Umbilical cord (tissue), 2 donors: ENCODE data around the gene ALPL. TPM values are rescaled to one million over a fixed set of nuclear protein-coding genes. Genes with fewer than 3 reads are reported as not detected.

ENCODE experiments used
- DNase-seq: peaks from one replicate; pipeline ENCODE4 v3.0.0-alpha.2; 2015; ENCODE audit warnings: low spot score
- total RNA-seq: library from RNA; depleted of rRNA; stranded (reverse); fragments of >200 nt; gene quantifications from one replicate; pipeline ENCODE4 v1.2.3, GENCODE V29; 2014; ENCODE audit warnings: low replicate concordance; ENCODE audit not compliant: insufficient read depth

Gene ALPL
- total RNA-seq, 1 donor from 2014 or later, result not detected

GRCh38 chr1:21618561-21619374, 109.5 kb downstream of the ALPL start:
- DNase-seq, result peak; percentile 48

GRCh38 chr1:21619375-21619947, 110.2 kb downstream of the ALPL start:
- DNase-seq, result no peak

DNA sequence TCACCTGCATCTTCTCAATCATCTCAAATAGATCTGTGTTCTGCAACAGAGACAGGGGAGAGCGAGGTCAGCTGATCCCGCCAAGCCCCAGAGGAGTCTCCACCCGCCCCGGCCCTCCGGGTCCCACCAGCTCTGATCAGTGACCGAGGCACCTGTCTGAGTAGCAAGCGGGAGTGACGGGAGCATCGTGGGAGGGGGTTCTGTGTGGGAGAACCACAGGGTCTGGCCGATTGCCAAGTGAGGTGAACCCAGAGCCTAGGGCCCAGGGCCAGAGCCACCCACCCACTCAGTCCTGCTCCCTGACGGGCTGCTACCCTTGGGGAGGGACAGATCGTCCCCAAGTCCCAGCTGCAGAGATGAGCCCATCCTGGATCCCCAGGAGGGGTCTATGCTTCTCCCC, 110.8 kb downstream of the ALPL start:
- DNase-seq, result no peak

DNA sequence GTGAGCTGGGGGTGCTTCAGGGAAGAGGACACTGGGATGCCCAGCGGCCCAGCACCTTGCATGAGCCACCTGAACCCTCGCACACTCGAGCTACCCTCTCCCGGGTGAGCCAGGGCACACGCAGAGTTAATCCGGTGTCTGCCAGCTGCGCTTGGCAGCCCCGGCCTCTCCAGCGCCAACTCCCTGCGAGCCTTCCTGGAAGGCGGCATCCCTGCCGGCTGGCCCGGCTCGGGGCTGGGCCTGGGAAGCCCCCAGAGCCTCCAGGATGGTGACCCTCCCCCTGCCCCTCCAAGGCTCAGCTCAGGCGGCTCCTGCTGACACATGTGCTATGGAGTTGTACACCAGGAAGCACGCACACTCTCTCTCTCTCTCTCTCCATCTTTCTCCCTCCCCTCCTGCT, 111.3 kb downstream of the ALPL start:
- DNase-seq, result no peak

GRCh38 chr1:21621051-21621450, 111.8 kb downstream of the ALPL start:
- no peak for DNase-seq

DNA sequence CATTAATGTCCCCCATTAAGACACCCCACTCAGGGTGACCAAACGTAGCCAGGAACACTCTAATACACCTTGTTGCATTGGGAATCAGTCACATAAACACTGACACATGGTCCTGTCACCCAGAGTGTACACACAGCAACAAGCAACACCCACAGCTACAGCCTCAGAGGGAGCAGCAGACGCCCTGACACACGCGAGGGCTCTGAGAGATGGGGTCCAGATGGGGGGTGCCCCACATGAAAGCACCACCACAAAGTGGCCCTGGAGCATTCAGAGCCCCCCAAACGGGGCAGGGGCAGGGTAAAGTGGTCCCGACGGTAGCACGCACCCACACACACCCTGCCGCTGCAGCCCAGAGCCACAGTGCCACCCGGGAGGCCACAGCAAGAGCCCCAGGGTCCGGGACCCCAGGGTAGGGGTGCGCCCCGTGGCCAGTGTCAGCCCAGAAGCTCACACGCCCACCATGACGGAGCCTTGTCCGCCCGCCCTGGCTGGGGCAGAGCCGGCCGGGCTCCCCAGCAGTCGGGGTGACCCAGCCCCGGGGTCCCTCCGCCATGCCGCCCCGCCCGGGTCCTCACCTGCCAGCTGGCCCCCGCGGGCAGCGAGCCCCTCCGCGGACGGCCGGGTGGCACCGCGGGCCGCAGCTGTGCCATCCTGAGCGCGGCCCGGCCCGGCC, 112.7 kb downstream of the ALPL start:
- DNase-seq, result no peak

DNA sequence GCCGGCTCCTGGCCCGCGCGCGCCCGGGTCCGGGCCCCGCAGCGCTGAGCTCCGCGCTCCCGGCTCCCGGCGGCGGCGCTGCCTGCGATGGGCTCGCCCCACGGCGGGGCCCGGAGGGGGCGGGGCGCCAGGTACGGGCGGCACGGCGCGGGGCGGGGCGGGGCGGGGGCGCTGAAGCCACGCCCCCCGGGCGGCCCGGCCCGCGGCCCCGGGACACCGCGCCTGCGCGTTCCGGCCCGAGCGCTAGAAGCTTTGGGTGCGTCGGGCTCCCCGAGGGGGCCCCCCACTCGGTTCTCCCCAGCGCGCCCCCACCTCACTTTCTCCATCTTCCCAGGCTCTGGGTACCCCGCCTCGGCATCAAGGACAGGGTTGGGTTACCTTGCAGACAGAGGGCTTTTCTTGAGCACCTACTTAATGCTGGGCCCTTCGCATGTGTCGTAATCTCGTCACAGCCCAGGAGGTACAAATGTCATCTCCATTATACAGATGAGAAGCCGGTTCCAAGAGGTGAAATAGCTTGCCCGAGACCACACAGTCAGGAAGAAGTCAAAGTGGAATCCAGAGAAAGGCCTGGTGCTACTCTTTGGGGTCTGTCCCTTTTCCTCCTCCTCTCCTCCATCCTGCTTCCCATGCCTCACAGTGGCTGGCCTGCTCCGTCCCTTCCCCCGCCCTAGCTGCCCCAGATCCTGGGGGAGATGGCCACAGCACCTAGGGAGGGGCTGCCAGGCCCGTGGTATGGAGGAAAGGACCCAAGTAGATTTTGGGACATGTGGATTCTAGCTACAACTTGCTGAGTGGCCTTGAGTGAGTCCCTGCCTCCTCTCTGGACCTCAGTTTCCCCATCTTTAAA, 113.5 kb downstream of the ALPL start:
- DNase-seq, result no peak

DNA sequence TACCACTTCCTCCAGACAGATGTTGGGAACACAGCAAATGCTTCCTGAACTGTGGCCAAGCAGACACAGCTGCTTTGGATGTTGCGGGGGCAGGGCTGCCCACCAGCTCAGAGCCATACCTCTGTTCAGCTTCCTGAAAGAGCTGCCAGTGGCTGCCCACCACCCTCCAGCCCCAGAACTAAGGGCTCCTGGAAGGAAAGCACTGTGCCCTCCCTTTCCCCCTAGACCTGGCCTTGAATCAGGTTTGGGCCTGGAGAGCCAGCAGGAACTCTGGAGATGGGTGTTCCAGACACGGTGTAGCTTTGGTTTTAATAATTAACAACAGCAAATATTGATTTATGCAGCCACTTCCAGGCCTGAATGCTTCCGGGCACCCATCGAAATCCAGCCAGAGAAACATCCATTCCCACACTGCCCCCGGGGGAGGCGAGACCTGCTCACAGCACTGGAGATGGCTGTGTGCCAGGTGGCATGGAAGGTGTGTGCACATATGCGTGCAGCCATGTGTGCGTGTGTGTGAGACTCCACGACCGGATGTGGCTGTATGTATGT, 114.3 kb downstream of the ALPL start:
- no peak for DNase-seq

DNA sequence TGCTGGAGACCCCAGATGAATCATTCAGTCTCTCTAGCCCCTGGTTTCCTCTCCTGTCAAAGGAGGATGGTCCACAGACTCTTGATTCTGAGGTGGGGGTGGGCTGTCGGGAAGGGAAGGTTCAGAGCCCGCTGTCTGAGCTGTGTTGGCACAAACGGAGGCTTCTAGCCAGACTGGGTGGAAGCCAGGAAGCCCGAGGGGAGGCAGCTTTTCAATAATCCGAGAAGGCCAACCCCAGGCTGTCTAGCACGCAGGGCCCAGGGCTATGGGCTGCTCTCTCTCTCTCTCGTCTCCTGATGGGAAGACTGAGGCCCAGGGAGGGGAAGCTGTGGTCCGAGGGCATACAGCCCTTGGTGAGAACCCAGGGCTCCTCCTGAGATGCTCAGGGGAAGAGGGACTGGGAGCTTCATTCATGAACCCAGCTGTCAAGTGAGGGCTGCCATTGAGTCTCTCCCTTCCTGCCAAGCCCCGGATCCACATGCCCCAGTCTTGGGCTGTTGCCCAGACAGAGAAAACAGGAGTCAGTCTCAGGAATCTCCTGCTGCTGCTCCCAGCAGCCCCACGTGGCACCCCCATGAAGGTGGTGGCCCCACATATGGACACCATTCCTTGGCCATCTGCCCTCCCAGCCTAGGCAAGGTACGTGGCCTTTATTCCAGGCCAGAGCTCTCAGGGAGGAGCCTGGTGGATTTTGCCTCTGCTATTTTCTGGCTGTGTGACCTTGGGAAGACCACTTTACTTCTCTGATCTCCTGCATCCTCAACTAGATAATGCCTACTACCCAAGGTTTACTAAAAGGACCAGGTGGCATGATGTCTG, 115.6 kb downstream of the ALPL start:
- no peak for DNase-seq

DNA sequence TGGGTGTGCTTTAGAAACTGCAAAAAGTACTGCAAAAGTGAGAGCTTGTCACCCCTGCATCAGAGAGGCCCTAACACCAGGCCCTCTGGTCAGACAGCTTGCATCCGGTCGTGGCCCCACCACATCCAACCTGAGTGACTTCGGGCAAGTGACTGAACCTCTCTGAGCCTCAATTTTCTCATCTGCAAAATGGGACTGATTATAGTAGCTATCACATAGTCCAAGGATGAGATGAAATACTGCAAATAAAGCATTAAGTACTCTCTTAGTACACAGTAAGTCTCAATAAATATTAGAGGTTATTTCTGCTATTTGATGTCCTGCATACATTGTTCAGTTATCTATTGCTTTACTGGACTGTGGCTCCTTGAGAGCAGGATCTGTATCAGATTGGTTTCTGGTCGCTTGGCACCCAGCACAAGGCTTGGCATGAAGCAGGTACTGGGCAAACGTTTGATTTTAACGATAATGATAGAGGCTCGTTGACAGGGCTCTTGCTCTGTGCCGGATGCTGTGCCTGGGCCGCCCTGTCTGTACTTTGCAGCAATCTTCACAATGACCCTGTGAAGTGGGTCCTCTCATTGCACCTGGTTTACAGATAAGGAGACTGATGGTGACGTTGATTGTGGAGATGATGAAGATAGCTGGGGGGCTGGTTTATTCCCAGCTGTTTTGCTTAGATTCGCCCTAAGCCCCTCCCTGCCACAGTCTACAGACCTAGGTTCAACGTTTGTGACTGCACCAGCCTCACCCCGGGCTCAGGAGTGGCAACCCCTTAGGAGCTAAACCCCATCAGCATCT, 116.4 kb downstream of the ALPL start:
- no peak for DNase-seq

GRCh38 chr1:21626921-21627339, 117.7 kb downstream of the ALPL start:
- DNase-seq, result no peak

Other genes starting within 250 kb of the ALPL start
- 43.6 TPM for gene ECE1, start 219.0 kb upstream of the ALPL start, total RNA-seq
- 22.1 TPM for gene NBPF3, start 69.3 kb upstream of the ALPL start, total RNA-seq
- 2.2 TPM for gene RAP1GAP, start 159.9 kb downstream of the ALPL start, total RNA-seq